SH-SY5Y (cell line): ENCODE data around the gene GALR1.

Experiments used
- GATA2 ChIP-seq: IDR thresholded peaks from 2 replicates; pipeline ENCODE4 v1.6.1; 2011; ENCODE audit warnings: mild to moderate bottlenecking, low read depth, low read length
- GATA3 ChIP-seq: IDR thresholded peaks from 2 replicates; pipeline ENCODE4 v1.6.1; 2011; ENCODE audit warnings: low read depth, mild to moderate bottlenecking, low read length, moderate library complexity

- no peak for TF ChIP-seq GATA3
- no peak for TF ChIP-seq GATA2
Measured at GRCh38 chr18:77267969-77268368, 18.3 kb downstream of the GALR1 start.
